ENCODE results near the gene TEX50.

DNA sequence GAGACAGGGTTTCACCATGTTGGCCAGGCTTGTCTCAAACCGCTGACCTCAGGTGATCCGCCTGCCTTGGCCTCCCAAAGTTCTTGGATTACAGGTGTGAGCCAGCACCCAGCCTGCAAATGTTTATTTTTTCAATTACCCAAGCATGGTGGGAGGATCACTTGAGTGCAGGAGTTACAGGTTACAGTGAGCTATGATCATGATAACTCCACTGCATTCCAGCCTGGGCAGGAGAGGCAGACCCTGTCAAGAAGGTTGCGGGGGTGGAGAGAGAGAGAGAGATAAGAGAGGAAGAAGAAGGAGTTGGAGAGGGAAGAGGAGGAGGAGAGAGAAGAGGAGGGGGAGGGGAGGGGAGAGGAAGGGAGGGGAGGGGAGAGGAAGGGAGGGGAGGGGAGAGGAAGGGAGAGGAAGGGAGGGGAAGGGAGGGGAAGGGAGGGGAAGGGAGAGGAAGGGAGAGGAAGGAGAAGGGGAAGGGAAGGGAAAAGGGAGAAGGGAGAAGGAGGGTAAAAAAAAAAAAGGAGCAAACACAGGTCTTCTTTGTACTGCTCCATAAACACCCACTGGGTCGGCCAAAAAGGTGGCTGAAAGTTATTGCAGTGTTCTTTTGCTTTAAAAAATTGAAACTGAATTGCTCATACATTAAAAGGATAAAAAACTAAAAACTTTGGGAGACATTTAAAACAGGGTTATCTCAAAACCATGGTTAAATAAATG is 26.5 kb upstream of the TEX50 start:
- TF ChIP-seq GATA2 (IDR thresholded peaks at IDR 0.05; ENCODE audit: low read depth, low read length) = no peak
- TF ChIP-seq GATA3 (IDR thresholded peaks at IDR 0.05; ENCODE audit: low read depth, low read length) = no peak
